Stimulated activated CD4-positive, alpha-beta T cell treated with anti-CD3 and anti-CD28 coated beads, Interleukin-4, amount 100 ng/mL, for 1 hour (primary cell): Measurements from ENCODE around the gene CCDC121.
"Not testable (repeated sequence)": the region's sequence is repeated elsewhere in the genome, so short reads cannot be mapped to it uniquely, and the experiment has no call there.

Source experiments
- DNase-seq: peaks from one replicate; pipeline ENCODE4 v3.0.0-alpha.2; 2020

The CCDC121 gene

DNA sequence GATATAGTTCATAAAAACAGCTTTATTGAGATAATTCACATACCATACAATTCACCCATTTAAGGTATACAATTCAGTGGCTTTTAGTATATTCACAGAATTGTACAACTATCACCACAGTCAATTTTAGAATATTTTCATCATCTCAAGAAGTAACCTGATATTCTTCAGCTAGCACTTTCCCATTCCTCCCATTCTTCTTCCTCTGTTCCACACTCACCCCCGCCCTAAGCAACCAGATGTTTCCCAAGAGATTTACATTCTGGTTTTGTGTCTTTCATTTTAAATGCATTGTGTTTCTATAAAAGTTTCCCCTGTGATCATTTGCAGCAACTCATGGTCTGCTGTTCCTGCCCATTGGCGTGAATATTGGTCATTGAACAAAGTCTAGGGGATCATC, 5.5 kb upstream of the CCDC121 start:
- DNase-seq = no peak

DNA sequence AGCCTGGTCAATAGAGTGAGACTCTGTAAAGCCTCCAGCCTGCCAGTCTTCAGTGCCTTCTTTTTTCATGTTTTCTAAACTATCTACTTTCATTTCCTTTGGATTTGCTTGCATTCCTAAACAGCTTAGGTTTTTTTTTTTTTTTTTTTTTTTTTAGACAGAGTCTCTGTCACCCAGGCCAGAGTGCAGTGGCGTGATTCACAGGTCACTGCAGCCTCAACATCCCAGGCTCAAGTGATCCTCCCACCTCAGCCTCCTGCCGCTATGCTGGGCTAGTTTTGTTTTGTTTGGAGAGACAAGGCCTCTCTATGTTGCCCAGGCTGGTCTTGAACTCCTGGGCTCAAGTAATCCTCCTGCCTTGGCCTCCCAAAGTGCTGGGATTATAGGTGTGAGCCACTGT, 1.4 kb upstream of the CCDC121 start:
- not testable (repeated sequence) for DNase-seq

DNA sequence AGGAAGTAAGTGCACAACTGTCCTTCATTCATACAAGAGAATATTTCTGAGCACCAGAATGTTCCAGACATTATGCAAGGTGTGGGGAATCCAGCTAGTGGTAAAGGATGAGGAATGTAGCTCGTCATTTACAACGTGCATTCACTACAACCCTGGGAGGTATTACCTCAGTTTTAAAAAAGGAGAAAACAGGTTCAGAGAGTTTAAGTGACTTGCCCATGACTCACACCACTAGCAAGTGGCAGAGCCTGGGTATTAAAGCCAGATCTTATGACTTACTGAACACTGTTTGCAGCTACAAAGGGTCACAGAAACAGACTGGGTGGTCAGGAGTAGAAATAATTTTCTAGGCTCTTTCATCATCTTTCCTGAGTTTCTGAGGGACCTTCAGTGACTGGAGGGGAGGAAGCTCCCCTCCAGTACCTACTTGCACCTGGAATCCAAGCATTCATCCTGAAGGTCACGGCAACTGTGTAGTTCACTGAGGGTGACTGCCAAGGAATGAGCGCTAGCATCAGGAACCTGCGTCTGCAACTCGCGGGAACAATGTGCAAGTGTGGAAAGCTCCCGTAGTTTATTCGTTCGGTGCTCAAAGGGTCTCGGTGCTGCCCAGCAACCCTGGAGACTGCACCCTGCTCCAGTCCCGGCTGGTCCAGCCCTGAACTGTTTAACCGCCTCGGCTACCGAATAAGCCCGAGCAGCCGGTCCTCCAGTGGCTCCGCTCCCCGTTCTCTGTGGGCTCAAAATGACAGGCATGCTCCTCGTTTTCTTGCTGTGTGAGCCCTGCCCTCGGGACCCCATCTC, 647 bp downstream of the CCDC121 start:
- DNase-seq = no peak

DNA sequence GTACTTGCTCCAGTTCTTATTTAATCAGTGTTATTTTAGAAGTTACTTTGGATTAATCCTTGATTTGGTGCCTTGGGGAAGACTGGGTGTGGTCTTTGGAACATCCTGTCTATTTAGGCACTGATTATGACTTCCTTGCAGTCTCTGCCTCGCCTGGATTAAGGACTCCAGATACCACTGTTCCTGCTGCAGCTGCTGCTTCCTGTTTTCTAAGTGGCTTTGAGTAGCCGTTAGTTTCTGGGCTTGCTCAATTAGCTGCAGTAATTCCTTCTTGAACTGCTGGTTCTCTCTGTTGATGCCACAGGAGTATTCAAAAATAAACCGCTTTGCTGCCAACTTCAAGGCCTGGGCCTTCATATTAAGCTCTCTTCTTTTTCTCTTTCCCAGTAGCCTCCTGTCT, 1.9 kb downstream of the CCDC121 start:
- not testable (repeated sequence) for DNase-seq

DNA sequence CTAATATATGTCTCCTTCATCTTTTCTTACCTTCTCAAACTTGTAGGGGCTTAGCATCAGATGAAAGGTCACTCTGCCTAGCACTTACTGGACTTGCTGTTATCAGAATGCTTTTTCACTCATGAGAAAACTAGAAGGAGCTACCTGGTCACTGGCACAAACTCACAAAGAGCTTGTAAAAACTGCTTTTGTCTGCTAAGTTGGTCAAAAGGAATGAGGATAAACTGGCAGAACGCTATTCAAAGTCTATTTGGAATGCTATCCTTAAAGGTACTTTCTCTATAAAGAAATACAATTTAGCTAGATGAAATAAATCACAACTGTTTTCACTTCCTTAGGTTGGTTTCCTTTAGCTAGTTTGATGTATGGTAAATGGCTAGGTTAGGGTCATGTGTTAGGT, 2.5 kb downstream of the CCDC121 start:
- DNase-seq = not testable (repeated sequence)

DNA sequence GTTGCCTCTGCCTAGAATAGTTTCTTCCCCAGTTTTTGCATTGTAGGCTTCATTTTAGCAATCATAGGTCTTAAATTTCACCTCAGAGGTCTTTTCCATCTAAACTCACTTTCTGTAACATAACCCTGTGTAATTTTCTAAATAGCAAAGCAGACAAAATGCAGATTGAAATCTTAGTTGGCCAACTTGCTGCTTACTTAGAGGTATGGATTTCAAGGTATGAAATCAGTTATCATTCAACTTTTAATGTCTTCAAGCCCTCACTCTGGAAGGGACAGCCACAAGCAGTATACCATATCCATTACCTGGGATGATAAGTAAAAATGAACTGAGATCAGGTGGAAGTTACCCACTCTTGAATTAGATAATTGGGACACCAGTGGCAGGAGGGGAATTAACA, 3.9 kb downstream of the CCDC121 start:
- DNase-seq = no peak

DNA sequence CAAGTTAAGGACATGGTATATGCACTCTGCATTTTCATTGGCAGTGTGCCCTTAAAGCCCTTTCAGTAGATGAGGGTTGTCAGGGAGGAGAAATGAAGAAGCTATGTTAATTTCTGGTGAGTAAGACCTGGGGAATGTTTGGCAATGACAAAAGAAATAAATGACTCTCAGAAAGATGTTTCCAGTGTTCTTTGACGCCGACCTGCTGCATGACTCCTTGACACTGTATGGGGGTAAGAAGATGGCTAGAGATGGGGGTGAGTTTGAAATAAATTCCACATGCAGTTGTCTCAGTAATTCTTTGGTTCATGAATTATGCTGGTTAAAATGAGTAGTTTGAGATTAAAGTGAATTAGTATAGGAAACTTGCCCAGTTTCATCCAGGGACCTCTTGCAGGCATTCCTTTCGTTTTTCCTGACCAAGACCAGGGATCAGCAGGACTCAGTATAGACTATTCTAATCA, 5.9 kb downstream of the CCDC121 start:
- DNase-seq = no peak

DNA sequence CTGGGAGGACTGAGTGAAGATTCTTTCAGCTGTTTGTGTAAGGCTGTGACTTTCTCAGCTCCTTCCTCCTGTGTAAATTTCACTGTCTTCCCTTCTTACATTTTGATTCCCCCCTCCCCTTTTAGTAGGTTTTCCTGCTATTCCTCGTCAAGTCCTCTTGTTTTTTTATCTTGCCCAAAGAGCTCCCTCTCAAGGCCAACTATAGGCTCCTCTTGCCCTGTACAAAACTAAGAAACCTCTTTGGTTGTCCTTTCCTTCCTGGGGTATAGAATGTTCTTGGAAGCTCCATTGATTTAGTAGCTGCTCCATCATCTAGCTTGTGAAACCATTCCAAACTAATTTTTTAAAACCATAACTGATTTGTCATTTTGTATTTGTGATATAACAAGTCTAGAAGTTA, 7.3 kb downstream of the CCDC121 start:
- DNase-seq = no peak

DNA sequence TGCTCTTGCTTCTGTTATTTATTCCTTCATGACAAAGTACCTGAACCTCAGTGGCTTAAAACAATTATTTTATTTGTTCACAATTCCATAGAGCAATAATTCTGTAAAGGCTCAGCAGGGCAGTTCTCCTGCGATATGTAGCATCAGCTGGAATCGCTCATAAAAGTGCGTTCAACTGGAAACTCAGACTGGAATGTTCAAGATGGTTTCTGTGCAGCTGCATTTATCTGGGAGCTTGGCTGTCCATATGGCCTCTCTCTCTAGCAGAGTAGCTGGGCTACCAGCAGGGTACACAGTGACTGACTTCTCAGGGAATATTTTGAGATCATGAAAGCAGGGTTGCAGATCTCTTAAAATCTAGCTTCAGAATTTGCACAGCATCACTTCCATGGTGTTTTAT, 13.5 kb downstream of the CCDC121 start:
- DNase-seq = no peak

DNA sequence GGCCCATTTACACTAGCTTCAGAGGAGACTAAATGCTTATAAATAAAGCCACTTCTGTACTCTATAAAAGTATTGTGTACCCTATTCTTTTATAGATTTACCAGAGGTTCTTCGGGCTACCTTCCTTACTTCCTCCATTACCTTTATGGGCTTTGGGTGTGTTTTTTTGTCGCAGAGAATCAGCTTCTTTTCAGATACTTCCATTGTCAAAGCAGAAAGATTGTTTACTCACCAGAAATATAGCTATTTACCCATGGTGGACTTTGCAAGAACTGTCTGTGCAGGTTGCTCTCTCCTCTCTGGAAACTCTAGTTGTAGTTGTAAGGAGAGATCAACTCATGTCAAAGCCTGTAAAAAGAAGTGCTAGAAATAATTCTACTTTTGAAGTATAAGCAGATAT, 14.8 kb downstream of the CCDC121 start:
- DNase-seq = no peak

DNA sequence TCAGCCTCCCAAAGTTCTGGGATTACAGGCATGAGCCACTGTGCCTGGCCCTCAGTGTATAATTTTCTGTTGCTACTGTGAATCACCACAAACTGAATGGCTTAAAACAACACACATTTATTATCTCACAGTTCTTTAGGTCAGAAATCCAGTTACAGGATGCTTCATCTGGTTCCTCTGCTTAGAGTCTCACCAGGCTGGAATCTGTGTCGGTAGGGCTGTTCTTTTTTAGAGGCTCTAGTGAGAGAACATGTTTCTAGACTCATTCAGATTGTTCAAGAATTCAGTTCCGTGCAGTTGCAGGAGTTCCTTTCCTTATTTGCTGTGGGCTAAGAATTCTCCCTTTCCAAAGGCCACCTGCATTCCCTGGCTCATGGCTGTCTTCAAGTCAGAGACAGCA, 22.2 kb downstream of the CCDC121 start:
- DNase-seq = no peak

DNA sequence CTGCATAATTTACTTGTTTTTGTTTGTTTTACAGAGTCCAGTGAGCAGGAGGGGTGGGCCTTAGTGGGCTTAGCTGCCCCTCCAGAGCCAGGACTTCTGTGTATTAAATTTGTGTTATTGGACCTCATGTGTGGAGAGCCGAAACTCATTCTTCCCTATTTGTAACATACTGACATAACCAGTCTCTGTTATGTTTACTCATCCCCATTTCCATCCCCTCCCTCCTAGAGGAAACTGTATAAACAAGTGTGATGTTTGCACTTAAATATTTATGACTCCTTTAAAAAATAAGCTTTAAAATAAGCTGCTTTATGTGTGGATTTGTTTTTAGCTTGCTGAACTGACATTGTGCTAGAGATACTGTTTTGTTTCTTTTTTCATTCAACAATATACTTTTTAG, 32.2 kb downstream of the CCDC121 start:
- no peak for DNase-seq

DNA sequence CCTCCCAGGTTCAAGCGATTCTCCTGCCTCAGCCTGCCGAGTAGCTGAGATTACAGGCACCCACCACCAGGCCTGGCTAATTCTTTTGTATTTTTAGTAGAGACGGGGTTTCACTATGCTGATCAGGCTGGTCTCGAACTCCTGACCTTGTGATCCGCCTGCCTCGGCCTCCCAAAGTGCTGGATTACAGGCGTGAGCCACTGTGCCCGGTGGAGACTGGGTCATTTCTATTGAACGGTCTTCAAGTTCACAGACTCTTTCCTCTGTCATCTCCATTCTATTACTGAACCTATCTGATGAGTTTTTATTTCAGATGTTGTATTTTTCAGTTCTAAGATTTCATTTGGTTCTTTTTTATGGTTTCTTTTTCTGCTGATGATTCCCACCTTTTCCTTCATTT, 33.4 kb downstream of the CCDC121 start:
- not testable (repeated sequence) for DNase-seq

DNA sequence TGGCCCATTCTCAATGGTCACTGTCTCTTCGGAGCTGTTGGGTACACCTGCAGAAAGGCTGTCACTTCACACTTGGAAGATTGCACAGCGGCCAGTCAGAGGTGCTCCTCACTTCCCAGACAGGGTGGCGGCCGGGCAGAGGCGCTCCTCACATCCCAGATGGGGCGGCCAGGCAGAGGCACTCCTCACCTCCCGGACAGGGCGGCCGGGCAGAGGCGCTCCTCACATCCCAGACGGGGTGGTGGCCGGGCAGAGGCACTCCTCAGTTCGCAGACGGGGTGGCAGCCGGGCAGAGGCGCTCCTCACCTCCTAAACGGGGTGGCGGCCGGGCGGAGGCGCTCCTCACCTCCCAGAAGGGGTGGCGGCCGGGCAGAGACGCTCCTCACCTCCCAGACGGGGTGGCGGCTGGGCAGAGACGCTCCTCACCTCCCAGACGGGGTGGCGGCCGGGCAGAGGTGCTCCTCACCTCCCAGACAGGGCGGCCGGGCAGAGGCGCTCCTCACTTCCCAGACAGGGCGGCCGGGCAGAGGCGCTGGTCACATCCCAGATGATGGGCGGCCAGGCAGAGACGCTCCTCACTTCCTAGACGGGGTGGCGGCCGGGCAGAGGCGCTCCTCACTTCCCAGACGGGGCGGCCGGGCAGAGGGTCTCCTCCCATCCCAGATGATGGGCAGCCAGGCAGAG, 34.6 kb downstream of the CCDC121 start:
- DNase-seq = not testable (repeated sequence)

DNA sequence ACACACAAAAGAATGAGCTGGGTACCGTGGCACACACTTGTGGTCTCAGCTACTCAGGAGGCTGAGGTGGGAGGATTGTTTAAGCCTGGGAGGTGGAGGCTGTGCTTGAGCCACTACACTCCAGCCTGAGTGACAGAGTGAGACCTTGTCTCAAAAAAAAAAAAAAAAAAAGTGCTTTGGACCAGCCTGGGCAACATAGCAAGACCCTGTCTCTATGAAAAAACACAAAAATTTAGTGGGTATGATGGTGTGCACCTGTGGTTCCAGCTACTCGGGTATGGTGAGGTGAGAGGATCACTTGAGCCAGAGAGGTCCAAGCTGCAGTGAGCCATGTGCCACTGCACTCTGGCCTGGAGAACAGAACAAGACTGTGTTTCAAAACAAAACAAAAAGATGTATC, 35.6 kb downstream of the CCDC121 start:
- DNase-seq = no peak

DNA sequence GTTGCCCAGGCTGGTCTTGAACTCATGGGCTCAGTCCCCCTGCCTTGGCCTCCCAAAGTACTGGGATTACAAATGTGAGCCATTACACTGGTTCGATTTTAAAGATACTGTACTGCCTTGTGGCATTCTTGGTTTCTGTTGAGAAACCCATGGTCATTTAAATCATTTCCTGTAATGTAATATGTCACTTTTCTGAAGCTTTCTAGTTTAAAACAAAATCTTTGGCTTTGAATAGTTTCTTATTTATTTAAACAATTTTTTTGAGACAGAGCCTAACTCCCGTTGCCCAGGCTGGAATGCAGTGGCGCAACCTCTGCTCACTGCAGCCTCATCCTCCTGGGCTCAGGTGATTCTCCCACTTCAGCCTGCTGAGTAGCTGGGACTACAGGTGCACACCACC, 37.1 kb downstream of the CCDC121 start:
- no peak for DNase-seq

DNA sequence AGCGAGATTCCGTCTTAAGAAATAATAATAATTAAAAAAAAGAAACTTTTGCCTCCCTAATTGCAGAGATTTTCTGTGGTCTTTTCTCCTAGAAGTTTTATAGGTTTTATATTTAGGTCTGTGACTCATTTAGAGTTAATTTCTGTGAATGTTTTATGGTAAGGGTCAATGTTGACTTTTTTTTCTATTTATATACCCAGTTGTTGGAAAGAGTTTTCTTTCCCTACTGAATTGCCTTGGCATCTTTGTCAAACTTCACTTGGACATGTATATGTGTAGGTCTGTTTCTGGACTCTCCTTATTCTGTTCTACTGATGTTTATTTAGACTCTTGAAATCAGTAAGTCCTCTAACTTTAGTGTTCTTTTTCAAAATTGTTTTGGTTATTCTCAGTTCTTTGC, 40.5 kb downstream of the CCDC121 start:
- DNase-seq = no peak

DNA sequence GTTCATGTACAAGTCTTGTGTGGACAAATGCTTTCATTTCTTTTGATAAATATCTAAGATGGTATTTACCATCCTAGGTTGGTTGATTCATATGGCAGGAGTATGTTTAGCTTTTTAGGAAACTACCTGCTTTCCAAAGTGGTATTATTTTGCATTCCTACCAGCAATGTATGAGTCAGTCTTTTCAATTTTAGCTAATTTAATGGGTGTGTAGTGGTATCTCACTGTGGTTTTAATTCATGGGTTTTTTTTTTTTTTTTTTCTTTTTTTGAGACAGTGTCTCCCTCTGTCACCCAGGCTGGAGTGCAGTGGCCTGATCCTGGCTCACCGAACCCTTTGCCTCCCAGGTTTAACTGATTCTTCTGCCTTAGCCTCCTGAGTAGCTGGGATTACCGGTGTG, 41.8 kb downstream of the CCDC121 start:
- DNase-seq = no peak

DNA sequence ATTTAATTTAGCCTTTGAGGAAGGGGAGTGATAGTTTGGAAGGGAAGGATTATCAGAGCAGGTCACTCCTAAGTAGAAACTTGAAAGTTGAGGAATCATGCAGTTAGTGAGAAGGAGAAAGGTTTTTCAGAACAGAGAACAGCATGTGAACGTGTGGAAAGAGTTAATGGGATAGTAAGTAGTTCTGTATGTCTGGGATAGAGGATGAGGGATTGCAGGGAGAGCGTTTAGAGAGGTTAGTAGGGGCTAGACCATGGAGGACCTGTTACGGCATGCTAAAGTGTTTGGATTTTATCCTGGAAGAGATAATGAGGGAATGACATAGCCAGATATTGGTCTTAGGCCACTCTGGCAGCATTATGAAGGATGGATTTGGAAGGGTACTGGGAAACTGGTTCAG, 44.2 kb downstream of the CCDC121 start:
- DNase-seq = no peak

DNA sequence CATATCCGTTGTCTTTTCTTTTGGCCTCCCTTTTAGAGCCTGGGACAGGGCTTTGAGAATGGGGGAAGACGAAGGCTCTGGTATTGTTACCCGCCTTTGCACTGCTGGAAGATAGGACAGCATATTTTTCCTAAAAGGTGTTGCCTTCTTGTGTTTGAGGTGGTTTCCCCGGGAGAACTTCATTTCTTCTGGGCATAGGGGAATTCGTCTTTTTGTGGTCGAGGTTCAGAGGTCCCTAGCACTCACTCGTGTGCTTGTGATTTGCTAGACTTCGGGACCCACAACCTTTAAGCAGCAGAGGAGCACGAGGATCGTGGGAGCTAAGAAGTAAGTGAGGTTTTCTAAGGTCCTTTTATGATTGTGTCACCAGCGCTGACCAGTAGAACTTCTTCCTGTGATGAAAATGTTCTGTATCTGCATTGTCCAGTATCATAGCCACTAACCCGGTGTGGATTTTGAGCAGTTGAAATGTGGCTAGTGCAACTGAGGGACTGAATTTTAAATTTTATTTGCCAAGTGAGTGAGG, 45.4 kb downstream of the CCDC121 start:
- no peak for DNase-seq

DNA sequence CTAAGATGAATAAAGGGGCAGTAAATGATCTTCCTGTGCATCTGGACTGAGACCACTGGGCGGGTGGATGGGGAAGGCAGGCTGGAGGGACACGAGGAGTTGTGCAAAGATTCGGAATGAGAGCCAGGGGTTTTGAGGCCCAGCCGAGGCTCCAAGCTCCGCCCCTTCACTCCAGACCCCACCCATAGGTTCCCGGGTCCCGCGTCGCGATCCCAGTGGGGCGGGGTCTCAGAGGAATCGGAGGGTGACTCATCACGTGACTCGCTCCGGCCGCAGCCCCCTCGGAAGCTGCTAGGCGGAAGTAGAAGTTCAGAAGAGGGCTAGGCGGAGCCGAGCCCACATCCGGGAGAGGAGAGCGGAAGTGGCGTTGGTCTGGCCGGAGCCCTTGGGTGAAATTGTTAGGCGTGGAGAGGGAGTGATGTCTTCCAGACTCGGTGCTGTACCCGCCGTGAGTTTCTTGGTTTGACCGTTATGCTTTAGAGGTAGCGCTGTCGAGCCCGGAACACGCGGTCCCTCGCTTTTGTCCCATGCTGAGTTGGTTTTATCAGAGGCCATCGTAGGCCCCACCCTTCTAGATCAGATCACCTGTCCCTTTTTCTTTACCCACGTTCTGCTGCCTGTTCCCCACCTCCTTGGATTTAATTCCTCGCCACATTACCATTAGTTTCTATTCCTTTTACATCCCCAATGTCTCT, 46.0 kb downstream of the CCDC121 start, which contains the start of gene ZNF512:
TSS of gene ZNF512 (plus strand) at position 348 of the 695 bp plus-strand sequence. CDS start at position 419, 71 bp downstream.
- peak; percentile 81 for DNase-seq

DNA sequence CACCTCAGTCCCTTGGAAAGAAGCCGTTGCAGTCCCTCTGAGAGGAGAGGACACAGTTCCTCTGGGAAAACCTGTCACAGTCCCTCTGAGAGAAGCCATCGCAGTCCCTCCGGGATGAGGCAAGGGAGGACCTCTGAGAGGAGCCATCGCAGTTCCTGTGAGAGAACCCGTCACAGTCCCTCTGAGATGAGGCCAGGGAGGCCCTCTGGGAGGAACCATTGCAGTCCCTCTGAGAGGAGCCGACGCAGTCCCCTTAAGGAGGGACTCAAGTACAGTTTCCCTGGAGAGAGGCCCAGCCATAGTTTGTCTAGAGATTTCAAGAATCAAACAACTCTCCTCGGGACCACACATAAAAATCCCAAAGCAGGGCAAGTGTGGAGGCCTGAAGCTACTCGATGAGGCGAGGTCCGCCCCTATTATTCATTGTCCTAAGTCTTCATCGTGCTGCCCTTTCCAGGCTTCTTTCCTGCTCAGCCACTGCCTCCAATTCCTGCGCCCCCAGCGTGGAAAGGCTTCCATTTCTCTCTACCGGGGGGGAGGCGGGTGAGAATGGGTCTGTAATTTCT, 46.6 kb downstream of the CCDC121 start:
- no peak for DNase-seq
